ENCODE results near the gene CTBP1. TPM values are rescaled to one million over a fixed set of nuclear protein-coding genes. Genes with fewer than 3 reads are reported as not detected.
A peak's percentile ranks its signal among the peaks of the same experiment; 100 is the strongest.

The CTBP1 gene
- total and polyA plus RNA-seq, 2 of the 8 experiments (the other 6 are each of a cell fraction or from before 2014, with no cell fraction given) = 128 to 185 TPM

DNA sequence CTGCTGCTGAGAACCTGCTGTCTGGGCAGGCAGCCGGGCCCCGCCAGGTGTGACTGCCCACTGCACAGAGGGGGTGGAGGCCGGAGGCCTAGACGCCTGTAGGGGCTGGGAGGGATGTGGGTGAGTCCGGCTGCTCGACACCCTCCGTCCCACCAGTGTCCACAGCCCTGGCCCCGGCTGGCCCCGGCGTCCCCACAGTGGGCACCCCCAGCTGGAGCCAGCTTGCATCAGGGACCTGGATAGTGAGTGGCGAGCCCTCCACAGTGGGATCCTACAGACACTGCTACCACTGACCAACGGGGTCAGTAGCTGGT is 41.8 kb downstream of the CTBP1 start:
- H2BK20ac ChIP-seq (ENCODE audit: low read length) = no peak overlapping the region
- 95% methylated on average over 5 of the region's 12 CpGs; no CpG with 5 or more reads in 1 of the 2 experiments for WGBS, 2 experiments (ENCODE audit: extremely low coverage in 1 of 2, insufficient coverage in 1 of 2, insufficient read length in 1 of 2, insufficient replicate concordance in 2 of 2, low coverage in 1 of 2, low lambda C conversion rate in 2 of 2, missing lambda C conversion rate in 1 of 2)
- H3K18ac ChIP-seq (ENCODE audit: extremely low read depth, low read length) = no peak overlapping the region
- no peak overlapping the region for H4K91ac ChIP-seq (replicated peaks; ENCODE audit: insufficient read length, low read length)
- peaks cover 2% of the 10 kb centered on the region in 2 experiments for H4K20me1 ChIP-seq (replicated peaks in 1 of 2; ENCODE audit: control insufficient read depth in 1 of 2, insufficient read depth in 2 of 2, low read length in 2 of 2)
- no peak overlapping the region for H3K9ac ChIP-seq (replicated peaks in 1 of 4; ENCODE audit: extremely low read depth in 1 of 4, low read depth in 3 of 4, low read length in 3 of 4)
- no peak overlapping the region for H3K27ac ChIP-seq (ENCODE audit: low read depth, low read length)
- no peak overlapping the region for H3K4me3 ChIP-seq (ENCODE audit: extremely low read depth in 1 of 4, insufficient read depth in 2 of 4, low read depth in 3 of 4, low read length in 4 of 4)
- H3K79me2 ChIP-seq (ENCODE audit: control insufficient read depth in 1 of 2, insufficient read depth in 2 of 2, low read length in 2 of 2) = no peaks in the 10 kb centered on the region
- ChIA-PET CTCF (ENCODE audit: partially characterized antibody) (interaction anchor here (1.7 to 2.0 kb wide), 2 partner anchors 11 to 34 kb away, joined by 4 read pairs; no protein-coding TSS in a partner anchor), POLR2A (ENCODE audit: partially characterized antibody) (interaction anchor here (1.2 to 1.8 kb wide), 2 partner anchors 10 to 32 kb away, joined by 3 read pairs; no protein-coding TSS in a partner anchor)
- no peak overlapping the region for H3K23ac ChIP-seq (ENCODE audit: insufficient read length)
- H3K4ac ChIP-seq (replicated peaks; ENCODE audit: insufficient read length, low read depth, low read length) = no peak overlapping the region
- H2BK5ac ChIP-seq (ENCODE audit: low read depth, low read length) = no peak overlapping the region
- H2AFZ ChIP-seq (ENCODE audit: low read length) = no peak overlapping the region
- H4K8ac ChIP-seq (ENCODE audit: extremely low read depth, insufficient read depth, low read length) = no peak overlapping the region; the same call in 1 of the 2 replicates
- no peaks in the 10 kb centered on the region for H3K9me3 ChIP-seq (ENCODE audit: insufficient read depth in 2 of 2, low read depth in 1 of 2, low read length in 1 of 2)
- H2AK5ac ChIP-seq (ENCODE audit: low read depth, low read length) = no peak overlapping the region
- no peak overlapping the region for H4K5ac ChIP-seq (ENCODE audit: insufficient read length, low read depth, low read length)
- H3K79me1 ChIP-seq (ENCODE audit: low read depth, low read length) = no peaks in the 10 kb centered on the region
- no peak overlapping the region for H3K56ac ChIP-seq (replicated peaks; ENCODE audit: insufficient read length, low read depth, low read length)
- H2BK120ac ChIP-seq (replicated peaks; ENCODE audit: low read depth, low read length) = no peak overlapping the region
- H2BK12ac ChIP-seq (ENCODE audit: low read depth, low read length) = no peak overlapping the region
- H2BK15ac ChIP-seq (ENCODE audit: low read length) = no peak overlapping the region
- H3K4me2 ChIP-seq (ENCODE audit: insufficient read depth in 1 of 2, low read depth in 2 of 2, low read length in 2 of 2) = no peak overlapping the region
- FAIRE-seq (no peak), DNase-seq (ENCODE audit: low read depth in 1 of 2, low spot score in 2 of 2) (peak in 1 of 2 experiments; percentile 45)
- H3K4me1 ChIP-seq (replicated peaks in 1 of 4; ENCODE audit: control insufficient read depth in 3 of 4, insufficient read depth in 4 of 4, low read length in 3 of 4) = no peaks in the 10 kb centered on the region
- no peaks in the 10 kb centered on the region for H3K23me2 ChIP-seq (ENCODE audit: low read depth, low read length)
- no peak overlapping the region for H3K14ac ChIP-seq (ENCODE audit: insufficient read length)
- H3K27me3 ChIP-seq (replicated peaks in 1 of 4; ENCODE audit: control insufficient read depth in 3 of 4, extremely low read depth in 1 of 4, insufficient read depth in 3 of 4, low read length in 3 of 4) = no peaks in the 10 kb centered on the region
- peaks cover 0 to 8% (median 3%) of the 10 kb centered on the region in 4 experiments; a peak in 3 of 8 replicates for H3K36me3 ChIP-seq (ENCODE audit: control insufficient read depth in 2 of 4, insufficient read depth in 4 of 4, low read length in 3 of 4)
- no peak for TF ChIP-seq BACH1 (IDR thresholded peaks at IDR 0.05; ENCODE audit: low read length)
- no peak for TF ChIP-seq BRCA1 (IDR thresholded peaks at IDR 0.05; ENCODE audit: low read depth, low read length)
- TF ChIP-seq BCL11A (IDR thresholded peaks at IDR 0.05; ENCODE audit: low read depth in 2 of 2, low read length in 2 of 2) = no peak
- TF ChIP-seq GABPA (IDR thresholded peaks at IDR 0.05; ENCODE audit: borderline replicate concordance, insufficient read depth, low read length) = no peak
- TF ChIP-seq TBP (IDR thresholded peaks at IDR 0.05; ENCODE audit: low read depth, low read length) = no peak
- TF ChIP-seq MAFK (IDR thresholded peaks at IDR 0.05; ENCODE audit: low read depth, low read length) = no peak
- TF ChIP-seq ATF2 (IDR thresholded peaks at IDR 0.05; ENCODE audit: low read length) = no peak
- TF ChIP-seq, protein P1, sequence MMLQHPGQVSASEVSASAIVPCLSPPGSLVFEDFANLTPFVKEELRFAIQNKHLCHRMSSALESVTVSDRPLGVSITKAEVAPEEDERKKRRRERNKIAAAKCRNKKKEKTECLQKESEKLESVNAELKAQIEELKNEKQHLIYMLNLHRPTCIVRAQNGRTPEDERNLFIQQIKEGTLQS (IDR thresholded peaks at IDR 0.05; ENCODE audit: insufficient read depth, low read depth, low read length) = no peak
- TF ChIP-seq CHD1 (IDR thresholded peaks at IDR 0.05; ENCODE audit: low read depth, low read length) = no peak
- no peak for TF ChIP-seq RNF2 (IDR thresholded peaks at IDR 0.05; ENCODE audit: borderline replicate concordance, low read depth, low read length, missing control alignments, poor library complexity, severe bottlenecking)
- no peak for TF ChIP-seq SIX5 (IDR thresholded peaks at IDR 0.05; ENCODE audit: low read depth, low read length)
- no peak for TF ChIP-seq JUND (IDR thresholded peaks at IDR 0.05; ENCODE audit: low read length)
- no peak for TF ChIP-seq SP1 (IDR thresholded peaks at IDR 0.05; ENCODE audit: low read depth, low read length)
